Erythroblast (primary cell): ENCODE measurements around the gene CTNNA3.

Experiments
- DNase-seq, 2 experiments: peaks; one replicate each; lab custom pipeline; 2025; lab: John Stamatoyannopoulos, UW
- GATA1 ChIP-seq: IDR thresholded peaks from 2 replicates; pipeline ENCODE4 v1.6.1; 2011; ENCODE audit warnings: low read depth, mild to moderate bottlenecking, control low read depth, low read length, moderate library complexity
- POLR2A ChIP-seq: IDR thresholded peaks from 2 replicates; pipeline ENCODE4 v1.6.1; 2011; ENCODE audit warnings: mild to moderate bottlenecking, low read length

Gene CTNNA3

DNA sequence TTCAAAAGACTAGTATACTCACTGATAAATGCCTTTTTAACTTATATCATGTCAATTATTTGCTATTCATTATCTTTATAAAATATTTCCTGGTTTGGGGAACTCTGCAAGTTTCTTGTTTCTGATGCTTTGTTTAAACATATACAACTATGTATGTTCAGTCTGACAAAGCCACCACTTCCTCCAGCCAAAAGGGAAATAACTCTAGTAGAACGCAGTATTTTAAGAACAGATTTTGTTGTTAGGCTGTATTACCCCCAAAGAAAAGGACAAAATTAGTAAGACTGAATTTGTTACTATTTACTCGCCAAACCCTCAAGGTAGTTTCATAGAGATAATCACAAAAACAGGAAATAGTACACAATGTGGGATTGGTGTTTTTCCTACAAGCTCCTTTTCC lies 691.3 kb downstream of the CTNNA3 start:
- no peak for TF ChIP-seq GATA1
- no peak for TF ChIP-seq POLR2A

DNA sequence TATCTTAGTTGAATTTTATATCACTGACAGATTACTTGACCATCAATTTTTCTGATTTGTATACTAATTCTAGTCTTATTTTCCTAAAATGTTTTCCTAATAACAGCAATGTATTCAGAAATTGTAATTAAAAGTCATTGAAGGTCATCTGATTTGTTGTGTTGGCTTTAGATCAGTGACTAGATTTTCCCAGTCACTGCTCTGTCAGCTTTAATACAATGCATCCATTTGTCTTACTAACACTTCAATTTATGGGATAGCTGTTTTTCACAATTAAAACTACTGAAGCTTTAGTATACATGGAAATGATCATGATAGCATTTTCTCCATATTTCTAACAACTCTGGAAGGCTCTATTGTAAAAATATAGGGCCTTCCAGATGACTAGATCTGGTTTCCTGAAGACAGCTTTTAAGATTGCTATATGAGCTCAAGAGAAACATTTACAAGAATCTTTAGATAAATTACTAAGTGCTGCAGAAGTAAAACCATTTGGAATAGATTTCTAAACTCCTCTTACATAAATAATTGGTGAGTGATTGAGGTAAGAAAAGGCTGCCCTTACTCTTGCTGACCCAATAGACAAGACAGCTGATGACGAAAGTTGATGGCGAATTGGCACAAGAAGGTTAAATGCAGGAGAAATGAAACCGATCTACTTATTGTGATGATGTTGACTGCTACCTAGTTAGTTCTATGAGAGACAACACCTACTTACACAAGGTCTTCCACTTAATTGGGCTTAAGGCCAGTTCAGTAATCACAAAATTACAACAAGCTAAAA lies 696.0 kb downstream of the CTNNA3 start:
- DNase-seq: no peak
- TF ChIP-seq POLR2A (no peak), GATA1 (no peak)

More for the DNA sequence above, 691.3 kb downstream of the CTNNA3 start:
- DNase-seq: no peak

DNA sequence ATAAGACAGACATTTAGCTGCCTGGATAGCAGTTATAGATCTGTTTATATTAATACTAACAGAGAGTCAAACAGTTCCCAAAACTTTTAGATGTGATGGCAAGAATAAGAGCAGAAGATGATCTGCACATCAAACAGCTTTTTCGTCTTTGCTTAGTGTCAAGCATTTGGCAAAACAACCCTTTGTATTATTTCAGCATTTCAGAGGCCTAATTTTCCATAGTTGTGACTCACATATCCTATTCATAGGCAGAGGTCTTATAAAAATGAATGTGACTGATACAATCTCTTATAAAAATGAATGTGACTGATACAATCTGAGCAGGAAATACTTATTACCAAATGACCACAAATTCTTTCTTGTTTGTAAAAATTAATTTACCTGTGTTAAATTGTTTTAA lies 699.0 kb downstream of the CTNNA3 start:
- no peak for DNase-seq
- TF ChIP-seq GATA1 (no peak), POLR2A (no peak)

DNA sequence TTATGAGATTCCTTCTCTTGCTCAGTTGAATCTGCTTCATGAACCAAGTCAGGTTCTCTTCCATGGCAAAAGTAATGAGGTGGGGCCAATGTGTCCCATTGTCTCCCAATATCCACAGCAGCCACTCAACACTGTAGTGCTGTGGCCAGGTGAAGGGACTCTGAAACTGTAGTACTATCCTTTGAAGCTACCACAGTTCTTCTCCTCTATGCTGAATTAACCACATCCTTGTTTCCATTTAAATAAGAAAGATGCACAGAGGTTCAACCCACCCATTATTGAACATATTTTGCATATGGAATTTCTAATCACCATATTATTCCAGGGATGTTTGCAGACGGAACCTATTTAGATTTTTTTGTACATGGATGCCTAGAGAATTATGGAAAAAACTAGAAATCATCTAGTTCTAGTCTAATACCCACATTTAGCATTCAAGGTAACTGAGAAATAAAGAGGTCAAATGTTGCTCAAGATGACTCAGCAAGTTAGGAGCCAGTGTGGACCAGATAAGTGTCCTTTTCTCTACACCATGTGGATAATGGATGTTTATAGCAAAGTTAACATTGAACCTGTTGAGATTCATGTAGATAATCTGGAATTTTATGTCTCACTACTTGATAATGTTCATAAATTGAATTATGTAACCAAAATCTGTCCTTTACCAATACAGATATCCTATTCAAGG lies 705.7 kb downstream of the CTNNA3 start:
- no peak for DNase-seq
- TF ChIP-seq GATA1 (no peak), POLR2A (no peak)

DNA sequence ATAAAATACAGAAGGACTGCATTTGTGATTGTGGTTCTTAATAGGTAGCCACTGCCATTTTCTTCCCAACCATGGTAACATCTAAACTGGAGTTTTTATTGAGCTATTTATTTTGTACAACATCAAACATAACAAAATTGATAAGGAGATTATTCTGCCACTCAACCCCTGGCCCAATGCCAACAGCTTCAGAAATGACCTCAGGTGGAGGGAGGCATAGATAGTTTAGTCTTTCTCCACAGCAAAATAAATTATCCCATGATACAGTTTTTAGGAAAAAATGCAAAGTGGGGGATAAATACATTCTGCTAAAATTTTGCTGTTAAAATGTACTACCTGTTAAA lies 712.5 kb downstream of the CTNNA3 start:
- TF ChIP-seq GATA1 (no peak), POLR2A (no peak)
- DNase-seq: no peak

DNA sequence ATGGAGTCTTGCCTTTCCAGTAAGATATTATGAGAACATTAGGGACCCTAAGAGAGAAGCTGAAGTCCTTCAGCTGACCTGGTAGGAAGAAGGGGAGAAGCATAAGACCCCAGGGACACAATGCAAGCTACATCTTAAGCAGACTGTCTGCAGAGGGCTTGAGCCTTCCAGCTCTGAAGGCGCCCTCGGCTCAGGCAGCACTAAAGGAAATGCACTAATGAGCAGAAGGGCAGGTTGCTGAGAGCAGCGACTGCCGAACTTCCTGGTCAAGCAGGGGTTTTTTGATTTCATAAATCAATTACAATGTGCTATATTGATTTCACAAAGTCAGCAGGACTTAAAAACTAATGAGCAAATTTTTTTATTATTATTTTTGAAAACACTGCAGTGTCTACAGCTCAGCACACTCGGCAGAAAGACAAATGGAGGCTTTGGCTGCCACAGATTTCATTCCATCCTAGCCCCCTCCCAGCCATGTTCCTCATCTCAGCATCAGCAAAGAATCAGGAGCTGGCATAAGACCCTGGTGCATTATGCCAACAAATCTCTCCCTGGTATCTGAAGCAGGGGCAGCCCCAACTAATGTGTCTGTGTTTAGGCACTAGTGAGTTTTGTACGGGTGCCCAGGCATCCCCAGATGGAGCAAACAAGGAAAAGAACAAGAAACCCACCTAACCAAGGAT lies 713.1 kb downstream of the CTNNA3 start:
- TF ChIP-seq GATA1 (no peak), POLR2A (no peak)
- DNase-seq: no peak

DNA sequence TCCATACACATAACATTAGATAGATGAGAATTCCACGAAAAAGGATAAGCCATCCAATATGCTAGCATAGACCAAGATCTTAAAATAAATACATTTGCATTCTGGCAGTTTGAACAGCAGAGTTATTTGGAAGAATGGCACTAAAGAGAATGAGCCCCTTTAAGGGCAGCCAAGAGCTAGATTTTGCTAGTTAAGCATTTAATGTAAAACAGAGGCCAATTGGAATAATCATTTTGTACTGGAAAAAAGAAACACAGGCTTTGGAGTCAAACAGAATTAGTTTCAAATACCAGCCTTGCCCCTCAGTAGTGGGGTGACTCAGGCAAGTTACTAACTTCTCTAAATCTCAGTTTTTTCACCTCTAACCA lies 714.0 kb downstream of the CTNNA3 start:
- DNase-seq: no peak
- TF ChIP-seq POLR2A (no peak), GATA1 (no peak)

DNA sequence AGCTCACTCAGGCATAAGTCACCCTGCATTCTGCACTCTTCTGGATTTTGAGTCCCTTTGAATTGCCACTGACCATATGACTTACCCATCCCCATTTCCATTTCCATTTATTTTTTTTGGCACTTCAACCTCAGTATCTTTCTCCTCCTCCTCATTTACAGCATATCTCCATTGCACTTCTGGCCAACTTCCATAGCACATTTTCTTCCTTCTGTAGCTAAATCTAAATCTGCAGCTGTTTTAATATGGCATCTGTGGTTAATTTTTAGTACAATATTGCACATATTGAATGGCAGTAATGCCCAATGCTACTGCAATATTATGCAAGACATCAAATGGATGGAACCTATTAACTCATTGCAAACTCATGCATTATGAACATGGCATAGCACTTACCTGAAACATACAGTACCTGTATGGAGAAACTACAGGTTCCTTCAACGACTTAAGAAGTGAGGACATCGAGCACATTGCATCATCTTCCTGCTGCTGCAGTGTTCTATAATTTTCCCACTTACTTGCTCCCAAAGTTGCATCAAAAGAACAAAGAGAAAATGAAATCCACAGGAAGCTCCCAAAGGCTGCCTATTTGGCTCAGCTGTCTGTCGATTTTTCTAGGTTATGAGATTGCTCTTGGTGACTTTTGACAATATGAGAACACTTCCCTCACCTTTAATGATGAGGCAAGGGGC lies 714.5 kb downstream of the CTNNA3 start:
- no peak for DNase-seq

DNA sequence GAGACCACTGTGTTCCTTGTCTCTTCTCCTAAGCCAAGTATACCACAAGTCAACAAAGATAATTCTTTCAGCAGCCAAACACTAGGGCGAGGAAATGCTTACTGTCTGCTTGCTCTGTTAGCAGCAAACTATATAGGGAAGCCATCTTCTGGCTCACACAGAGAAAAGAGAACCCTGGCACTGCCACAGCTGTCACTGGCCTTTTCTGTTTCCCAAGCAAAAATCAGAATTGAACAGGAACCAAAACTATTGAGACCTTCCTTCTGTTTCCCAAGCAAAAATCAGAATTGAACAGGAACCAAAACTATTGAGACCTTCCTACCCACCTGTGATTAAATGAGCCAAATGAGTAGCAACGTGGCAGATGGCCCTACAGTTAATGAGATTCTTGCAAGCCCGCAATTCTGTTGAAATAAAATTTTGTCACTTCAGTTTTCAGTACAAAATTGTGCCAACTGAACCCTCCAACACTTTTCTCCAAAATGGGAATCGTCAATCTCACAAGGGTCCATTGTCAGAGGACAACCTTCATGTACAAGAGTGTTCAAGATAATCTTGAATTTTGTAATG lies 715.7 kb downstream of the CTNNA3 start:
- DNase-seq: no peak
- no peak for TF ChIP-seq GATA1

More for the DNA sequence above, 714.5 kb downstream of the CTNNA3 start:
- TF ChIP-seq GATA1 (no peak), POLR2A (no peak)

DNA sequence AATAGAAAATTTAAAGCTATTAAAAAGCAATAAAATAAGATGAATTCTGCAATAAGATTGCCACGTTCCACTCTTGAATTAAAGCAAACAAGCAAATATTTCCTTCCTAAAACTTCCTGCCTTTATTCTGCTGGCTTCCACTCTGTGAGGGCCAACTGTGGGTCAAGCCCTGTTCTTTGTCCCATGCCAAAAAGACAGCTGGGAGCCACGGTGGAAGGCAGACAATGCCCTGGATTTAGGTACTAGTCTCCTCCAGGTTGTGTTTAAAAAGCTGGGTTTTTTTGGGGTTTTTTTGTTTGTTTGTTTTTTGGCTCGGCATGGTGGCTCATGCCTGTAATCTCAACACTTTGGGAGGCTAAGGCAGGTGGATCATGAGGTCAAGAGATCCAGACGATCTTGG lies 731.0 kb downstream of the CTNNA3 start:
- no peak for DNase-seq
- TF ChIP-seq GATA1 (no peak), POLR2A (no peak)

DNA sequence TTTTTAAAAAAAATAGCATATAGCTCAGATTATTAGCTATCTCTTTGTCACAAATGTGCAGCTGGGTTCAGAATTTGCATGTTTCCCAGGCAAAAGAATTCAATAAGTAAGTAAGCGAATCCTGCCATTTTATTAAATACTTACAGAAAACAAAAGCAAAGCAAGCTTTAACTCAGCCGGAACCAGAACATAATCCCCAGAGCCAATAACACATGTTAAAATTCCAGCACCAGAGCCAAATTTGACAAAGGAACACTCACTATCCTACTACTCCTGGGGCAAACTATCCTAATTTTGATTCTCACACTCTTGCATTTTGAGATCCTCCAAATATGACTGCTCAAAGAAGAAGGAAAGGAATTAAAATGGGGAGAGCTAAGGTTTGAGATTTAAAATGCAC lies 737.5 kb downstream of the CTNNA3 start:
- no peak for DNase-seq
- no peak for TF ChIP-seq POLR2A
- no peak for TF ChIP-seq GATA1

DNA sequence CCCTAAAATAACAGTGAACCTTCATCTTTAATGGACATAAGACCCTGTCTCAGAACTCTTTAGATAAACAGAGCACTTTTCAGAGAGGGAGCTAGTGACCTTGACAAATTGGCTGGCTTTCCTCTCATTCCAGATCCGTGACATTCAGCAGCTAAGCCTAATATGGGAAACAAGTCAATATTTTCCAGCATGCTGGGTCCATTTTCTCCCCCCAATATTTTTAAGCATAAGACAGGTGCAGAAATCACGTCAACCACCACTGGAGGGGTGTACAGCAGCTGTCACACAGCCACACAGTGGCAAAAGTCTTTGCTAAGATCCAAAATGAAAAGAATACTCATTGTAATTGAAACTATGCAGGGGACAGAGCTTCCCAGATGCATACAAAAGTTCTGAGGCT lies 744.1 kb downstream of the CTNNA3 start:
- no peak for DNase-seq
- no peak for TF ChIP-seq POLR2A
- TF ChIP-seq GATA1: no peak

DNA sequence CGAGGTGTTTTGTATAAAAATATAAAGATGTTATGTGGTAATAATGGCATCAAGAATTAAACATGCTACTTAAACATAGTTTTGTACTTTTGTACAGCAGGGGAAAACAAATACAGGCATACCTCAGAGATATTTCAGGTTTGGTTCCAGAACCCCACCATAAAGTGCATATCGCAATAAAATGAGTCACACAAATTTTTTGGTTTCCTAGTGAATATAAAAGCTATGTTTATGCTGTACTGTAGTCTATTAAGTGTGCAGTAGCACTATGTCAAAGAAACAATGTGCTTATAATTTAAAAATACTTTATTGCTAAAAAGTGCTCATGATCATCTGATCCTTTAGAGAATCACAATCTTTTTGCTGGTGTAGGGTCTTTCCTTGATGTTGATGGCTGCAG lies 752.4 kb downstream of the CTNNA3 start:
- TF ChIP-seq GATA1 (no peak), POLR2A (no peak)
- no peak for DNase-seq
